Pancreas (tissue), 10 donors: ENCODE results near the gene SBF1. TPM values are rescaled to one million over a fixed set of nuclear protein-coding genes. Genes with fewer than 3 reads are reported as not detected.

ENCODE experiments used
- ATAC-seq, 4 donors: fragments of 200-7000 bp; cut with Tn5 transposase; one replicate each; pipeline versions ENCODE4 v1.8.0 to v1.9.1; 2020; ENCODE audit warnings: mild to moderate bottlenecking in 4 of 4, moderate library complexity in 4 of 4
- DNase-seq, 6 donors: peaks; one replicate each; pipeline ENCODE4 v3.0.0-alpha.2; 2020
- FAIRE-seq: peaks from 2 replicates; lab custom pipeline; 2012; peaks lifted over from hg19 to GRCh38; lab: Jason Lieb, UNC
- H3K27ac ChIP-seq, 4 donors: fragments of 200-600 bp; sonication (generic); 1 replicate in 3 of 4; 2 replicates in 1 of 4; pipeline versions ENCODE4 v1.5.0 to v1.8.0; 2020
- H3K27me3 ChIP-seq, 4 donors: fragments of 200-600 bp; one replicate each; pipeline ENCODE4 v1.8.0; 2021
- H3K36me3 ChIP-seq, 3 donors: fragments of 200-600 bp; sonication (generic) in 1 of 3; one replicate each; pipeline versions ENCODE4 v1.5.0 to v1.8.0; 2020 to 2021
- H3K4me1 ChIP-seq, 3 donors: fragments of 200-600 bp; one replicate each; pipeline ENCODE4 v1.8.0; 2021
- H3K4me3 ChIP-seq, 4 donors: fragments of 200-600 bp; sonication (generic) in 2 of 4; one replicate each; pipeline versions ENCODE4 v1.5.0 to v1.8.0; 2020 to 2021
- H3K9me3 ChIP-seq, 4 donors: fragments of 200-600 bp; one replicate each; pipeline ENCODE4 v1.8.0; 2021
- WGBS, 2 donors: extraction: QIAGEN DNeasy Blood & Tissue Kit; methylation state at CpG; one replicate each; pipeline ENCODE4 v1.1.7; 2013; 5-methylcytosine and 5-hydroxymethylcytosine counted together
- intact Hi-C, 3 donors: fragments of 100-400 bp; cut with DNase I; formaldehyde crosslinking; loops; one replicate each; pipeline versions ENCODE4 v1.11.1 to v1.14.2; 2022
- polyA plus RNA-seq, 2 donors: library from polyadenylated mRNA; stranded (reverse); fragments of 200-250 nt; gene quantifications; one replicate each; pipeline ENCODE4 v1.2.3, GENCODE V29; 2013
- total RNA-seq, 6 donors: library from RNA; stranded (reverse); fragmentation: NEBNext Ultra II Directional in 4 of 6; extraction: Animal tissue kit (Norgen Biotek cat#: 25700) in 4 of 6; gene quantifications; one replicate each; pipeline versions ENCODE4 v1.2.1 to v1.2.4, GENCODE V29; 2021 to 2023
- TF ChIP-seq, protein P1 (sequence below), 4 donors: fragments of 200-600 bp; sonication (generic) in 3 of 4; IDR thresholded peaks; one replicate each; pipeline versions ENCODE4 v1.5.0 to v1.8.0; 2021; ENCODE audit warnings: antibody characterized with exemption in 4 of 4
- donor health status: healthy with polysubstance abuse.
- donor health status: DM: no; HTN: no; CAD: no; lungs with moderate emphysema.
- donor health status: DM: no; HTN: no; CAD: no.
- donor health status: control.
- donor health status: control.
- donor health status: Bipolar disorder and iron deficiency.
- donor health status: DM: yes; HTN: yes; CAD: no.
- donor health status: DM: no; HTN: no; CAD: no.
- donor health status: DM: no; HTN: no; CAD: no.
- donor health status: DM: yes; HTN: yes; CAD: no.

Gene SBF1
- total and polyA plus RNA-seq, 8 donors = 36.8 to 76.5 (median 56.1) TPM

DNA sequence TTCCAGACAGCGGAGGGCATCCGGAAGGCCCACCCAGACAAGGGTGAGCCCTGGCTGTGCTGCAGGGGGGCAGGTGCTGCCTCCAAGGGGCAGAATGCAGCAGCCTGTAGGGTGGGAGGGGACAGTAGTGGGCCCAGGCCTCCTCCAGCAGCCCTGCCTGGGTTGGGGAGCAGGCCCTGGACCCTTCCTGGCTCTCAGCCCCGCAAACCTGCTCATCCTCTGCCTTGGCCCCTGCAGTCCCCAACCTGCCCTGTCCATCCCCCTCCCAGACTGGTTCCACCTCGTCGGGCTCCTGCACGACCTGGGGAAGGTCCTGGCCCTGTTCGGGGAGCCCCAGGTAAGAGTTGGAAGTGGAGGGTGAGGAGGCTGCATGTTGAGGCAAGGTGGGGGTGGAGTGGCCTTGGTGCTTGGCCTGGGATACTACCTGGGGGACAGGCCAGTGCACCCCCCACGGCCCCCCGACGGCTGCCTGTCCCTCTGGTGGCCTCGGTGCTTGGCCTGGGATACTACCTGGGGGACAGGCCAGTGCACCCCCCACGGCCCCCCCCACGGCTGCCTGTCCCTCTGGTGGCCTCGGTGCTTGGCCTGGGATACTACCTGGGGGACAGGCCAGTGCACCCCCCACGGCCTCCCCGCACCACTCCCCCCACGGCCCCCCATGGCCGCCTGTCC, 13.3 kb upstream of the SBF1 start:
- TF ChIP-seq, protein P1, sequence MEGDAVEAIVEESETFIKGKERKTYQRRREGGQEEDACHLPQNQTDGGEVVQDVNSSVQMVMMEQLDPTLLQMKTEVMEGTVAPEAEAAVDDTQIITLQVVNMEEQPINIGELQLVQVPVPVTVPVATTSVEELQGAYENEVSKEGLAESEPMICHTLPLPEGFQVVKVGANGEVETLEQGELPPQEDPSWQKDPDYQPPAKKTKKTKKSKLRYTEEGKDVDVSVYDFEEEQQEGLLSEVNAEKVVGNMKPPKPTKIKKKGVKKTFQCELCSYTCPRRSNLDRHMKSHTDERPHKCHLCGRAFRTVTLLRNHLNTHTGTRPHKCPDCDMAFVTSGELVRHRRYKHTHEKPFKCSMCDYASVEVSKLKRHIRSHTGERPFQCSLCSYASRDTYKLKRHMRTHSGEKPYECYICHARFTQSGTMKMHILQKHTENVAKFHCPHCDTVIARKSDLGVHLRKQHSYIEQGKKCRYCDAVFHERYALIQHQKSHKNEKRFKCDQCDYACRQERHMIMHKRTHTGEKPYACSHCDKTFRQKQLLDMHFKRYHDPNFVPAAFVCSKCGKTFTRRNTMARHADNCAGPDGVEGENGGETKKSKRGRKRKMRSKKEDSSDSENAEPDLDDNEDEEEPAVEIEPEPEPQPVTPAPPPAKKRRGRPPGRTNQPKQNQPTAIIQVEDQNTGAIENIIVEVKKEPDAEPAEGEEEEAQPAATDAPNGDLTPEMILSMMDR (IDR thresholded peaks at IDR 0.05) = no peak
- Histone ChIP-seq H3K27me3 (no peaks in the 10 kb centered on the region), H3K4me3 (no peak overlapping the region), H3K36me3 (no peaks in the 10 kb centered on the region), H3K27ac (no peak overlapping the region), H3K9me3 (no peaks in the 10 kb centered on the region), H3K4me1 (peaks cover 0 to 14% (median 0%) of the 10 kb centered on the region in 3 donors)
- 76 to 93% methylated on average over 10 to 18 of the region's 18 CpGs for WGBS, 2 donors
- no peak for ATAC-seq
- intact Hi-C loops = no loop called here
- FAIRE-seq = no peak
- peak in 3 of 6 donors; percentile 40 to 65 (median 40) for DNase-seq

DNA sequence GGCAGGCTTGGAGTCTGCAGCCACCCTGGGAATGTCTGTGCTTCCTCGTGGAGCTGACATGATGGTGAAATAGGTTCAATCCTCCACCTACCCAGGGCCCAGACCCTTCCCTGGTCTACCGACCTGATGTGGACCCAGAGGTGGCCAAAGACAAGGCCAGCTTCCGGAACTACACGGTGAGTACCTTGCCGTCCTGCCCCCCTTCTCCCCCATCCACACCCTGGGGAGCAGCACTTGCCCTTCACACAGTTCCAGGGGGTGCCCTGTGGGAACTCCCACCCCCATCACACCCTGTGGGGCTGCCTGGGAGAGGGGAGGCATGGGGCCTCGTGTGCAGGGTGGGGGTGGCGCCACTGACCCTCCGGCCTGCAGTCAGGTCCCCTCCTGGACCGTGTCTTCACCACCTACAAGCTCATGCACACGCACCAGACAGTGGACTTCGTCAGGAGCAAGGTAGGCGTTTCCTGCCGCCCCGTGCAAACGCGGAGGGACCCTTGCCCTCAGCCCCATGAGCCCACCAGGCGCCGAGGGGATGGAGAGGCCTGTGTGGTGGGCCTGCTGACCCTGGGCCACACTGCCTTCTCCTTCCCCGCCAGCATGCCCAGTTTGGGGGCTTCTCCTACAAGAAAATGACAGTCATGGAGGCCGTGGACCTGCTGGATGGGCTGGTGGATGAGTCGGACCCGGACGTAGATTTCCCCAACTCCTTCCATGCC, 12.6 kb upstream of the SBF1 start:
- H3K27ac ChIP-seq = no peak overlapping the region
- ATAC-seq (no peak), DNase-seq (peak in 3 of 6 donors; percentile 37 to 63 (median 57)), FAIRE-seq (no peak)
- peaks cover 0 to 14% (median 0%) of the 10 kb centered on the region in 3 donors for H3K4me1 ChIP-seq
- no peak overlapping the region for H3K4me3 ChIP-seq
- no peaks in the 10 kb centered on the region for H3K36me3 ChIP-seq
- intact Hi-C loops = no loop called here
- 88 to 89% methylated on average over 23 of the region's 23 CpGs for WGBS, 2 donors
- TF ChIP-seq, protein P1 (IDR thresholded peaks at IDR 0.05) = no peak
- no peaks in the 10 kb centered on the region for H3K27me3 ChIP-seq
- no peaks in the 10 kb centered on the region for H3K9me3 ChIP-seq

DNA sequence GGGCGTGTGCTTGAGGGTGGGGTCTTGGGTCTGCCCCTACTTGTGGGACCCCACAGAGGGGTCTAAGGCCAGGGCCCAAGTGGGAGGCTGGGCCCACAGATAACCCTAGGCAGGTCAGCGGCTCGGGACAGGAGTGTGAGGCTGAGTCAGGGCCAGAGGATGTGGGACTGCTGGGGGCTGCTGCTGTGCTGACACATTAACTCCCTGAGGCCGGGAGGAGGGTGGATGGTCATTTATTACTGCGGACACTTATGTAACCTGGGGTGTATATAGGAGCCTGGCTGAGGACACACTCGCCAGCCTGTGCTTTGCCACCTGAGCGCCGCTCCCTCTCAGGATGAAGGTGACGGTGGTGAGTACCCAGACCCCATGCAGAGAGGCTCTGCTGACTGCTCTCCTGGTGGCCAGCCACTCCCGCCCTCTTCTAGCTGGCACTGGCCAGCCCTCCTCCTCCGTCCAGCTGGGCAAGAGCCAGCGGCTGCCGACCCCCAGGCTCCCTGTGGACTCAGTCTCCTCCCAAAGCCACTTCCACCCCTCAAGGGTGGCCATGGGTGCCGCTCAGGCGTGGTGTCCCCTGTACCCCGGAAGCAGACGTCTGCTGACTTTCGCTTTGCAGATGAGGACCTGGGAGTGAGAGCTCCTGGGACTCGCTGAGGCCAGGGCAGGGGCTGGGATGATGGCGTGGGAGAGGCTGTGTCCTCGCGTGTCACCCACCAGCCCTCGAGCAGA, 11.9 kb upstream of the SBF1 start, which contains the start of gene MIOX:
TSS of gene MIOX (plus strand) at position 299 of the 729 bp plus-strand sequence. CDS start at position 338, 39 bp downstream.
- intact Hi-C loops = no loop called here
- Histone ChIP-seq H3K36me3 (no peaks in the 10 kb centered on the region), H3K27ac (peak within 1 kb of the TSS; percentile 78 to 82 (median 81)), H3K4me1 (peaks cover 0 to 14% (median 0%) of the 10 kb centered on the region in 3 donors), H3K27me3 (no peaks in the 10 kb centered on the region), H3K4me3 (no peak within 1 kb of the TSS), H3K9me3 (no peaks in the 10 kb centered on the region)
- 77% methylated on average over 19 to 23 of the region's 23 CpGs for WGBS, 2 donors
- FAIRE-seq (no peak), DNase-seq (peak in 4 of 6 donors; percentile 18 to 54 (median 50)), ATAC-seq (no peak)
- TF ChIP-seq, protein P1 (IDR thresholded peaks at IDR 0.05) = no peak

DNA sequence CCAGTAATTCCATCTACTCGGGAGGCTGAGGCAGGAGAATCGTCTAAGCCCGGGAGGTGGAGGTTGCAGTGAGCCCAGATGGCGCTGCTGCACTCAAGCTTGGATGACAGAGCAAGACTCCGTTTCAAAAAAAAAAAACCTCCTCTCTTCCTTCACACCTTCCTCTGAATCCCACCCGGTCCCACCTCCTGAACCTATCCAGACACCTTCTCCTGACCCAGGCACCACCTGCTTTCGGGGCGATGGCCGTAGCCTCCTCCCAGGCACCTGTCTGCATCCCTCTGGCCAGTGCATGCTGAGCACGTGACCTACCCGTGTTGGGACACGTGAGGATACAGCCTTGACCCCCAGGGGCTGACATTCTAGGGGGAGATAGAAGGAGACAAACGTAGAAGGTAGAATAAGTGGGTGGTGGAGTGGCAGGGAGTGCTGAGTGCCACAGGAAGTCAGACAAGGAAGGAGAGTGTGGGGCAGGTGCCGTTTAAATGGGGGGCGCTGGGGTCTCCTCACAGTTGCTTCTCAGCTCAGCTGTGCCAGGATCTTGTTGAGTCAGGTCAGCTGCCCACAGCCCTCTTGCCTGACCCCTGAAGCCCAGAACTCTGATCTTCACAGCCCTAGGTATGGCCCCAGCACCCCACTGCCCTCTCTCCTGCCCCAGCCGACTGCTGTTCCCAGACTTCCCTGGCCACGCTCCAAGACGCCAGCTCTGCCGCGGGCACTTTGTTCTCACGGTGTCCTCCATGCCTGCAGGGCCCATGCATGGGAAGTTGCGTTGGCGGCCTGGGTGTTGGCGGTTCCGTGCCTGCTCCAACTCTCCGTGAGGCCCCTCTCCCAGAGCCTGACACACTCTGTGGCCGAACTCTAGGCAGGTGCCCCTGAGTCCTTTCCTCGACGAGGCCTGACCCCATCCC, 10.6 kb upstream of the SBF1 start:
- H3K4me3 ChIP-seq = no peak overlapping the region
- H3K4me1 ChIP-seq = peaks cover 0 to 14% (median 0%) of the 10 kb centered on the region in 3 donors
- intact Hi-C loops = no loop called here
- no peaks in the 10 kb centered on the region for H3K9me3 ChIP-seq
- peak overlapping the region; percentile 78 to 82 (median 81) for H3K27ac ChIP-seq
- no peaks in the 10 kb centered on the region for H3K27me3 ChIP-seq
- DNase-seq (peak; percentile 90 to 99 (median 96)), ATAC-seq (peak; percentile 55 to 73 (median 68)), FAIRE-seq (no peak)
- 25 to 30% methylated on average over 26 to 29 of the region's 29 CpGs for WGBS, 2 donors
- no peaks in the 10 kb centered on the region for H3K36me3 ChIP-seq
- TF ChIP-seq, protein P1 (IDR thresholded peaks at IDR 0.05) = no peak
